GM18502 (cell line): ENCODE results near the gene EVI5.
"Not testable (repeated sequence)": the region's sequence is repeated elsewhere in the genome, so short reads cannot be mapped to it uniquely, and the experiment has no call there.

Source experiments
- ATAC-seq: cut with Tn5 transposase; IDR thresholded peaks from one replicate; pipeline ENCODE4 v1.9.1; 2021; ENCODE audit warnings: mild to moderate bottlenecking; ENCODE audit not compliant: unreplicated experiment, poor library complexity

EVI5 gene

GRCh38 chr1:92707292-92707691 lies 77.6 kb downstream of the EVI5 start:
- no peak for ATAC-seq

DNA sequence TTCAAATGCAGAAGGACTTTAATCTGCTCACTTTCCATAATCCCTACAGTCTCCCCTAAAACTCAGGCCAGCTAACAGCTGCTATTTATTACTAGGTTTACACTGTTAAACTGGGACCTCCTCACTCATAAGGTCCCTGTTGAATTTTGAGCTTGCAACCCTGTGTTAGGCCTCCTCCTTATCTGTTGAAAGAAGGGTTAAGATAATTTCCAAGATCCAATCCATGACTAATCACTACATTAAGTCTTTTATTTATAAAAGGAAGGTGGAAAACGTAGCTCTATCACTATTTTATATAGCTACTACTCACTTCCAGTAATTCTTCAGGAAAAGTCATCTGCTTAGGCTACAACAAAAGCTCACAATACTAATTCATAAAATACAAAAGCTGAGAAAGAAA lies 79.5 kb downstream of the EVI5 start:
- ATAC-seq, result no peak

DNA sequence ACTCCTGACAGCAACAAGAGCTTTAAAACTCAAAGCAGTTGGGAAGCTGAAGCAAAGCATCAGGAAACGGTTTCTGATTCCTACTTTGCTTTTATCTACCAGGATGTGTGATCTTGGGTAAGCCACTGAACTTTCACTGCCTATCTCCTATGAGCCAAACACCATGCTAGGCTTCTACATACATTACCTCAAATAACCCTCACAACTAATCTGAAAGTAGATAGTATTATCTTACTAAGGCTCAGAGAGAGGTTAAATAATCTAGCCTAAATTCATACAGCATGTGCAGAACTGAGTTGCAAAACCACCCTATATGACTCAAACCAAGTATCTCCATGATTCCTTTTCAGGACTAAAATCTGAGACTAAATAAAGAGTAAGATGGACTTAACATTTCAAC lies 83.8 kb downstream of the EVI5 start:
- ATAC-seq, result no peak

- ATAC-seq, result no peak
Observed at GRCh38 chr1:92698932-92699331, 86.0 kb downstream of the EVI5 start.

GRCh38 chr1:92695104-92695503 lies 89.8 kb downstream of the EVI5 start:
- no peak for ATAC-seq

- ATAC-seq, result peak; percentile 65
Observed at GRCh38 chr1:92691925-92692324, 93.0 kb downstream of the EVI5 start.

DNA sequence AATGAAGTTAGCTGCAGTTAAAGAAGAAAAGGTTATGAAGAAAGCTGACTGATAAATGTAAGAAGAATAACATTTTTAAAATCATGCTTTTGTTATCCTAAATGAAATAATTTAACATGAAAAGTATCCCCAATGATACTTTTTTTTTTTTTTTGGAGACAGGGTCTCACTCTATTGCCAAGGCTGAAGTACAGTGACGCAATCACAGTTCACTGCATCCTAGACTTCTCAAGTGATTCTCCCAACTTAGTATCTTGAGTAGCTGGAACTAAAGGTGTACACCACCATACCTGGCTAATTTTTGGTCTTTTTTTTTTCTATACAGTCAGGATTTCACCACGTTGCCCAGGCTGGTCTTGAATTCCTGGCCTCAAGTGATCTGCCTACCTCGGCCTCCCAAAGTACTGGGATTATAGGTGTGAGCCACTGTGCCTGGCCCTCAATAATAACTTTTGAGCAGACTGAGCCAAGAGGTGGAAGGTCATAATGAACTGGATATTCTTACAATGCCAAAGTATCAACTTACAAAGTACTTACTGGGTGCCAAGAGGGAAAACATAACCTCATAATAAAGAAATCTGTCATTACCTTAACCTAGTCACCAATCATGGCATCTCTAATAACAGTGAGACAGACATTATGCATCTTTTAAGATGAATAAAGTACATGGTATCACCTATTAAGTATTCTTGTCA lies 94.5 kb downstream of the EVI5 start:
- no peak for ATAC-seq

DNA sequence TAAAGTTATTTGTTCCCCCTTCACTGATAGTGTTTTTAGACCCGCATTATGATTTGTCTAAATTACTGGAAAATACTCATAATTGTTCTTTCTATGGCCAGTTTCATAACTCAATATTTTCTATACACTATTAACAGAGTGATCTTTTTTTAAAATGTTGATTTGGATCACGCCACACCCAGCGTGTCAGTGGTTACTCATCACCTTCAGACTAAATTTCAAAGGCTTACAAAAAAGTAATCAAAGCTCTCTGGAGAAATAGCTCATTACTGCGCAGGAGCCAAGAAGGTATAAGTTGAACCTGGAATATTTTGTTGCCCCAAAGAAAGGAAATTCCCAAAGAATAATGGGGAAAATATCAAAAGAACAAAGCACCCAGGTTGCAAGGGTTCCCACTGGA lies 104.9 kb downstream of the EVI5 start:
- ATAC-seq, result no peak

DNA sequence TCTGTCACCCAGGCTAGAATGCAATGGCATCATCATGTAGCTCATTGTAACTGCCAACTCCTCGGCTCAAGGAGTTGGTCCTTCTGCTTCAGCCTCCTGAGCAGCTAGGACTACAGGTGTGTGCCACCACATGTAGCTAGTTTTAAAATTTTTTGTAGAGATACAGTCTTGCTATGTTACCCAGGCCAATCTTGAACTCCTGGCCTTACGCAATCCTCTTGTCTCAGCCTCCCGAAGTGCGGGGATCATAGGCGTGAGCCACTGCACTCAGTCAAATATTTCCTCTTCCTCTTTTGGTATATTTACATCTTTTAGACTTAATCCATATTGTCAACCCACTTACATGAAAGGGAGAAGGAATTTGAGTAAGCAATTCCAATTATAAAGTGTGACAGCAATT lies 121.1 kb downstream of the EVI5 start:
- ATAC-seq, result no peak

GRCh38 chr1:92662048-92662447 lies 122.9 kb downstream of the EVI5 start:
- ATAC-seq, result no peak

DNA sequence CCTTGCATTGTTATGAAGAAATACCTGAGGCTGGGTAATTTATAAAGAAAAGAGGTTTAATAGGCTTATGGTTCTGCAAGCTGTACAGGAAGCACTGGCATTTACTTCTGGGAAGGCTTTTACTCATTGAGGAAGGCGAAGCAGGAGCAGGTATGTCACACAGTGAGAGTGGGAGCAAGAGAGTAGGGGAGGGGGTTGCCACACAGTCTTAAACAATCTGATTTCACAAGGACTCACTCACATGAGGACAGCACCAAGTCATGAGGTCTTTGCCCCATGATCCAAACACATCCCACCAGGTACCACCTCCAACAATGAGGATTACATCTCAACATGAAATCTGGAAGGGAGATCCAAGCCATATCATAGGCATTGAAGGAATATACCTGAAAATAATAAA lies 127.2 kb downstream of the EVI5 start:
- no peak for ATAC-seq

DNA sequence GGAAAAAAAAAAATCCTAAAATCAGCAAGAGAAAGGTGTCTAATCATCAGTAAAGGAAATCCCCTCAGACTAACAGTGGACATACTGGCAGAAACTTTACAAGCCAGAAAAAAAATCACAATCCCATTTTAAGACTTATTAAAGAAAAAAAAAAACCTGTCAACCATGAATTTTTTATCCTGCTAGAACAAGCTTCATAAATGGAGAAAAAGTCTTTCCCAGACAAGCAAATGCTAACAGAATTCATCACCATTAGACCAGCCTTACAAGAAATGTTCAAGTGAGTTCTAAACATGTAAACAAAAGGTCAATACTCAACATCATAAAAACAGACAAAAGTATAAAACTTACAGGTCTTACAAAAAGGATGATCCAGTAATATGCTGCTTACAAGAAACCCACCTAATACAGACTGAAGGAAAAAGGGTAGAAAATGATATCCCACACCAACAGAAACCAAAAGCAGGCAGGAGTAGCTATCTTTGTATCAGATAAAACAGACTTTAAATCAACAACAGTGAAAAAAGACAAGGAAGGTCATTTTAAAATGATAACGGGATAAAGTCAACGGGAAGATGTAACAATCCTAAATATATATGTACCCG lies 129.6 kb downstream of the EVI5 start:
- ATAC-seq, result no peak

- ATAC-seq, result no peak
Observed at GRCh38 chr1:92653605-92654381, 131.1 kb downstream of the EVI5 start.

GRCh38 chr1:92640686-92641085 lies 144.2 kb downstream of the EVI5 start:
- ATAC-seq, result not testable (repeated sequence)

- no peak for ATAC-seq
Observed at GRCh38 chr1:92638498-92638897, 146.4 kb downstream of the EVI5 start.

- ATAC-seq, result not testable (repeated sequence)
Observed at GRCh38 chr1:92635203-92635602, 149.7 kb downstream of the EVI5 start.

GRCh38 chr1:92623187-92623778 lies 161.6 kb downstream of the EVI5 start:
- no peak for ATAC-seq

- ATAC-seq, result no peak
Observed at GRCh38 chr1:92619466-92620189, 165.3 kb downstream of the EVI5 start.

- ATAC-seq, result no peak
Observed at GRCh38 chr1:92601044-92601443, 183.9 kb downstream of the EVI5 start.

DNA sequence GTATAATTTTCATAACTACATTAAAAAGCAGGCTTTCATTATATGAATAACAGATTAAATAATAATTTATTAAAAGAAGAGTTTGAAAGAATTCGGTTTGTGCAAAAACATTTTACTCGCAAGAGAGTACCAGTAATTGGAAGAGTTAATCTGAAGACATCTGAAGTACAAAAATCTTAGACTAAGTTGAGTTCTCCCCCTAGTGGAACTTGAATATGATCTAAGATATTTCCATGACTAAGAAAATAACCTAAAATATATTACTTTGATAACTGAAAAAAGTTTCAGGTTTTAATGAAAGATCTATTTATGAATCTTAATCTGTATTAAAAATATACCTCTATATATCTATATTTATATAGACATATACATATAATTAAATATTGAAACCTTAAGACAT lies 185.7 kb downstream of the EVI5 start:
- no peak for ATAC-seq
